ENCODE measurements around the gene SF3B3.

The SF3B3 gene

DNA sequence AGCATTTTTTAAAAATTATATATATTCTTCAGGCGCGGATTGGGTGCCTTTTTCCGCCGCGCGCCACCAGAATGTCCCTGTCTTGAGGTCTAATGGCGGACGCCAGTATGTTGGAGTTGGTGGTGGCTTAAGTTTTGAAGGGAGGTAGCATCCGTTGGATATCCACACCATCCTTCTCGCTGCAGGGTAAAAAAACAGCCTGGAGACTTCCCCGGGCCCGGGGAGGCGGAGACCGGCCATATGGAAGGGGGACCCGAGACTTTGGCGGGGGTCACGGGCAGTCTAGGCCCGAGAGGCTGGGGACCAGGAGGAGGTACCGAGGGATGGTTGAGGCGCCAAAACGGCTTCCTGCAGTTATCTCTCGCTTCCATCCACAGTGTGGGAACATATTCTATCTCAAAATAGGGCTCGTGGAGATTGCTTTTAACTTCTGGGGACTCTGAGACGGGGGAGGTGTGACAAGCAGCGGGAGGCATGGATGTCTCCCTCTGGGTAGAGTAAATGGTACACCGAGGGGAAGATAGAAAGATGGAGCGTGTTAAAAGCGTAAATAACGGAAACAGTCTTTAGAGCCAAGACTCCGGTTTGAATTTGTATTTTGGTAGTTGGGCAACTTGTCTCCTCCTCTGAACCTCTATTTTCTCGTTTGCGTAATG, at the start of gene SF3B3:
TSS of gene SF3B3 (plus strand) at position 74 of the 656 bp plus-strand sequence. CDS start 2,841 bp downstream, outside the sequence.
- H3K9me3 ChIP-seq (ENCODE audit: insufficient read depth, low read length), result no peaks in the 10 kb centered on the region
- TF ChIP-seq, protein P1, sequence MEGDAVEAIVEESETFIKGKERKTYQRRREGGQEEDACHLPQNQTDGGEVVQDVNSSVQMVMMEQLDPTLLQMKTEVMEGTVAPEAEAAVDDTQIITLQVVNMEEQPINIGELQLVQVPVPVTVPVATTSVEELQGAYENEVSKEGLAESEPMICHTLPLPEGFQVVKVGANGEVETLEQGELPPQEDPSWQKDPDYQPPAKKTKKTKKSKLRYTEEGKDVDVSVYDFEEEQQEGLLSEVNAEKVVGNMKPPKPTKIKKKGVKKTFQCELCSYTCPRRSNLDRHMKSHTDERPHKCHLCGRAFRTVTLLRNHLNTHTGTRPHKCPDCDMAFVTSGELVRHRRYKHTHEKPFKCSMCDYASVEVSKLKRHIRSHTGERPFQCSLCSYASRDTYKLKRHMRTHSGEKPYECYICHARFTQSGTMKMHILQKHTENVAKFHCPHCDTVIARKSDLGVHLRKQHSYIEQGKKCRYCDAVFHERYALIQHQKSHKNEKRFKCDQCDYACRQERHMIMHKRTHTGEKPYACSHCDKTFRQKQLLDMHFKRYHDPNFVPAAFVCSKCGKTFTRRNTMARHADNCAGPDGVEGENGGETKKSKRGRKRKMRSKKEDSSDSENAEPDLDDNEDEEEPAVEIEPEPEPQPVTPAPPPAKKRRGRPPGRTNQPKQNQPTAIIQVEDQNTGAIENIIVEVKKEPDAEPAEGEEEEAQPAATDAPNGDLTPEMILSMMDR (IDR thresholded peaks at IDR 0.05; ENCODE audit: low read depth, low read length), result no peak
- TF ChIP-seq EZH2phosphoT487 (IDR thresholded peaks at IDR 0.05; ENCODE audit: low read depth), result no peak
- peak within 1 kb of the TSS; percentile 88 for H3K4me2 ChIP-seq (ENCODE audit: low read length)
- H3K4me1 ChIP-seq (ENCODE audit: low read length), result peaks cover 44% of the 10 kb centered on the region
- H3K4me3 ChIP-seq (ENCODE audit: low read length), result peak within 1 kb of the TSS; percentile 97
- peak within 1 kb of the TSS; percentile 98 for H3K9ac ChIP-seq (ENCODE audit: low read length)
- H4K20me1 ChIP-seq (ENCODE audit: insufficient read depth, low read length), result peaks cover 40% of the 10 kb centered on the region
- H3K36me3 ChIP-seq (replicated peaks; ENCODE audit: low read depth, low read length), result peaks cover 27% of the 10 kb centered on the region
- peak within 1 kb of the TSS; percentile 81 for H3K27ac ChIP-seq (ENCODE audit: low read length)
- no peaks in the 10 kb centered on the region for H3K27me3 ChIP-seq (ENCODE audit: low read depth, low read length)
- H2AFZ ChIP-seq (ENCODE audit: low read depth, low read length), result peak within 1 kb of the TSS; percentile 67
- H3K79me2 ChIP-seq (ENCODE audit: low read length), result peaks cover 79% of the 10 kb centered on the region

DNA sequence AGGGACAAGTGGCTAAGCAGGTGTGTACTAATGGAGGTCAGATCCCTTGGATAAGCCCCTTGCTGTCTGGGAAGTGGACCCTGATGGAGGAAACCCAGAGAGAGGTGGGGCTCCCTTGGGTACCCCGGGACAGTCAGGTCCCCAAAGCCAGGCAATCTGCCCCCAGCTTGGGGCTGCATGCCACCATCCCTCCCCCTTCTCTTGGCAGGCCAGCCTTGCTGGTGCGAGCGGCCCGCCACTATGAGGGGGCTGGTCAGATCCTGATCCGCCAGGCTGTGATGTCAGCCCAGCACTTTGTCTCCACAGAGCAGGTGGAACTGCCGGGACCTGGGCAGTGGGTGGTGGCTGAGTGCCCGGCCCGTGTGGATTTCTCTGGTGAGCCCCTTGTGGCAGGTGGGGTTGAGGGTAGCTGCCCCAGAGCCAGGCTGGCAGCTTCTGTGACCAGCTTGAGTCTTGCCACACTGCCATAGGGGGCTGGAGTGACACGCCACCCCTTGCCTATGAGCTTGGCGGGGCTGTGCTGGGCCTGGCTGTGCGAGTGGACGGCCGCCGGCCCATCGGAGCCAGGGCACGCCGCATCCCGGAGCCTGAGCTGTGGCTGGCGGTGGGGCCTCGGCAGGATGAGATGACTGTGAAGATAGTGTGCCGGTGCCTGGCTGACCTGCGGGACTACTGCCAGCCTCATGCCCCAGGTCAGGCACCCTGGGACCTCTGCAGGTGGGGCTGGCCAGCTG, 49.1 kb upstream of the SF3B3 start:
- Histone ChIP-seq H3K9ac (ENCODE audit: low read length) (no peak overlapping the region), H3K9me3 (ENCODE audit: insufficient read depth, low read length) (no peaks in the 10 kb centered on the region), H3K36me3 (replicated peaks; ENCODE audit: low read depth, low read length) (peaks cover 19% of the 10 kb centered on the region), H3K27me3 (ENCODE audit: low read depth, low read length) (no peaks in the 10 kb centered on the region), H4K20me1 (ENCODE audit: insufficient read depth, low read length) (no peaks in the 10 kb centered on the region), H3K4me2 (ENCODE audit: low read length) (no peak overlapping the region), H2AFZ (ENCODE audit: low read depth, low read length) (no peak overlapping the region), H3K4me3 (ENCODE audit: low read length) (no peak overlapping the region), H3K79me2 (ENCODE audit: low read length) (no peaks in the 10 kb centered on the region), H3K27ac (ENCODE audit: low read length) (no peak overlapping the region), H3K4me1 (ENCODE audit: low read length) (peaks cover 56% of the 10 kb centered on the region)
- TF ChIP-seq, protein P1 (IDR thresholded peaks at IDR 0.05; ENCODE audit: low read depth, low read length), result no peak
- TF ChIP-seq EZH2phosphoT487 (IDR thresholded peaks at IDR 0.05; ENCODE audit: low read depth), result no peak

GRCh38 chr16:70475054-70475871, 48.4 kb upstream of the SF3B3 start:
- Histone ChIP-seq H3K4me2 (ENCODE audit: low read length) (peak overlapping the region; percentile 36), H2AFZ (ENCODE audit: low read depth, low read length) (no peak overlapping the region)

More at GRCh38 chr16:70475054-70475871, 48.4 kb upstream of the SF3B3 start:
- Histone ChIP-seq H3K9me3 (ENCODE audit: insufficient read depth, low read length) (no peaks in the 10 kb centered on the region), H3K4me3 (ENCODE audit: low read length) (no peak overlapping the region; the same call in 1 of the 2 replicates), H3K27ac (ENCODE audit: low read length) (peak overlapping the region; percentile 98), H3K36me3 (replicated peaks; ENCODE audit: low read depth, low read length) (peaks cover 27% of the 10 kb centered on the region), H3K79me2 (ENCODE audit: low read length) (no peaks in the 10 kb centered on the region), H3K9ac (ENCODE audit: low read length) (peak overlapping the region; percentile 71; the same call in 1 of the 2 replicates), H3K27me3 (ENCODE audit: low read depth, low read length) (no peaks in the 10 kb centered on the region), H3K4me1 (ENCODE audit: low read length) (peaks cover 58% of the 10 kb centered on the region), H4K20me1 (ENCODE audit: insufficient read depth, low read length) (no peaks in the 10 kb centered on the region)
- TF ChIP-seq, protein P1 (IDR thresholded peaks at IDR 0.05; ENCODE audit: low read depth, low read length), result no peak
- TF ChIP-seq EZH2phosphoT487 (IDR thresholded peaks at IDR 0.05; ENCODE audit: low read depth), result no peak
